ENCODE results near the gene LDHB.

Gene LDHB

GRCh38 chr12:21677622-21678277, 20.1 kb upstream of the LDHB start:
- TF ChIP-seq TCF12 (IDR thresholded peaks at IDR 0.05; ENCODE audit: low read depth) (no peak), TEAD4 (IDR thresholded peaks at IDR 0.05) (no peak)

GRCh38 chr12:21677204-21677603, 19.6 kb upstream of the LDHB start:
- no peak for TF ChIP-seq TCF12 (IDR thresholded peaks at IDR 0.05; ENCODE audit: low read depth)
- no peak for TF ChIP-seq REST (IDR thresholded peaks at IDR 0.05; ENCODE audit: low read depth)
- TF ChIP-seq TEAD4 (IDR thresholded peaks at IDR 0.05): no peak
- no peak for TF ChIP-seq MAX (IDR thresholded peaks at IDR 0.05)
- no peak for TF ChIP-seq TAF1 (IDR thresholded peaks at IDR 0.05; ENCODE audit: low read depth)
- no peak for TF ChIP-seq USF1 (IDR thresholded peaks at IDR 0.05)
- TF ChIP-seq ZBTB7A (IDR thresholded peaks at IDR 0.05; ENCODE audit: low read depth): no peak
- TF ChIP-seq CEBPB (IDR thresholded peaks at IDR 0.05): no peak
- no peak for TF ChIP-seq EGR1 (IDR thresholded peaks at IDR 0.05)
- no peak for TF ChIP-seq FOXM1 (IDR thresholded peaks at IDR 0.05; ENCODE audit: borderline replicate concordance, low read depth)
- no peak for TF ChIP-seq RAD21 (IDR thresholded peaks at IDR 0.05; ENCODE audit: low read depth)

- no peak for TF ChIP-seq REST (IDR thresholded peaks at IDR 0.05; ENCODE audit: low read depth)
- TF ChIP-seq ZBTB7A (IDR thresholded peaks at IDR 0.05; ENCODE audit: low read depth): no peak
- no peak for TF ChIP-seq RAD21 (IDR thresholded peaks at IDR 0.05; ENCODE audit: low read depth)
- TF ChIP-seq TCF12 (IDR thresholded peaks at IDR 0.05; ENCODE audit: low read depth): no peak
- TF ChIP-seq YY1 (IDR thresholded peaks at IDR 0.05; ENCODE audit: low read depth): no peak
- TF ChIP-seq EGR1 (IDR thresholded peaks at IDR 0.05): no peak
- no peak for TF ChIP-seq TEAD4 (IDR thresholded peaks at IDR 0.05)
- no peak for TF ChIP-seq TAF1 (IDR thresholded peaks at IDR 0.05; ENCODE audit: low read depth)
- no peak for TF ChIP-seq CEBPB (IDR thresholded peaks at IDR 0.05)
- no peak for TF ChIP-seq USF1 (IDR thresholded peaks at IDR 0.05)
- no peak for TF ChIP-seq NFIC (IDR thresholded peaks at IDR 0.05)
- TF ChIP-seq EP300 (IDR thresholded peaks at IDR 0.05; ENCODE audit: borderline replicate concordance): no peak
- TF ChIP-seq FOXM1 (IDR thresholded peaks at IDR 0.05; ENCODE audit: borderline replicate concordance, low read depth): no peak
- no peak for TF ChIP-seq MAX (IDR thresholded peaks at IDR 0.05)
These were observed 19.1 kb upstream of the LDHB start for GRCh38 chr12:21676776-21677175.

- no peak for TF ChIP-seq FOXM1 (IDR thresholded peaks at IDR 0.05; ENCODE audit: borderline replicate concordance, low read depth)
- TF ChIP-seq TAF1 (IDR thresholded peaks at IDR 0.05; ENCODE audit: low read depth): no peak
- TF ChIP-seq REST (IDR thresholded peaks at IDR 0.05; ENCODE audit: low read depth): no peak
- TF ChIP-seq NFIC (IDR thresholded peaks at IDR 0.05): no peak
- no peak for TF ChIP-seq ZBTB7A (IDR thresholded peaks at IDR 0.05; ENCODE audit: low read depth)
- TF ChIP-seq EP300 (IDR thresholded peaks at IDR 0.05; ENCODE audit: borderline replicate concordance): no peak
- no peak for TF ChIP-seq CREB1 (IDR thresholded peaks at IDR 0.05; ENCODE audit: low read depth)
- no peak for TF ChIP-seq TEAD4 (IDR thresholded peaks at IDR 0.05)
- no peak for TF ChIP-seq MAX (IDR thresholded peaks at IDR 0.05)
- no peak for TF ChIP-seq CEBPB (IDR thresholded peaks at IDR 0.05)
- no peak for TF ChIP-seq EGR1 (IDR thresholded peaks at IDR 0.05)
- TF ChIP-seq RAD21 (IDR thresholded peaks at IDR 0.05; ENCODE audit: low read depth): no peak
- TF ChIP-seq USF1 (IDR thresholded peaks at IDR 0.05): no peak
- TF ChIP-seq TCF12 (IDR thresholded peaks at IDR 0.05; ENCODE audit: low read depth): no peak
- no peak for TF ChIP-seq YY1 (IDR thresholded peaks at IDR 0.05; ENCODE audit: low read depth)
These were observed 18.0 kb upstream of the LDHB start for GRCh38 chr12:21675641-21676040.
